Mucosa of rectum (tissue), 2 donors: ENCODE data around the gene SLC5A6.

Experiments used
- H3K27ac ChIP-seq, 2 donors: one replicate each; pipeline ENCODE4 v1.7.0; 2013; ENCODE audit warnings: inconsistent platforms in 2 of 2, low read depth in 2 of 2, low read length in 2 of 2
- H3K27me3 ChIP-seq, 2 donors: one replicate each; pipeline ENCODE4 v1.7.0; 2013; ENCODE audit warnings: low read length in 2 of 2; ENCODE audit not compliant: control insufficient read depth in 2 of 2, insufficient read depth in 2 of 2
- H3K36me3 ChIP-seq, 2 donors: one replicate each; pipeline ENCODE4 v1.7.0; 2013; ENCODE audit warnings: low read length in 2 of 2; ENCODE audit not compliant: control insufficient read depth in 2 of 2, insufficient read depth in 2 of 2
- H3K4me1 ChIP-seq, 2 donors: one replicate each; pipeline ENCODE4 v1.7.0; 2013; ENCODE audit warnings: low read length in 2 of 2, mild to moderate bottlenecking in 1 of 2; ENCODE audit not compliant: control insufficient read depth in 2 of 2, insufficient read depth in 2 of 2
- H3K4me3 ChIP-seq, 2 donors: one replicate each; pipeline ENCODE4 v1.7.0; 2013; ENCODE audit warnings: low read length in 2 of 2
- H3K9ac ChIP-seq, 2 donors: one replicate each; pipeline ENCODE4 v1.7.0; 2013; ENCODE audit warnings: low read length in 2 of 2, low read depth in 1 of 2, mild to moderate bottlenecking in 1 of 2
- H3K9me3 ChIP-seq, 2 donors: one replicate each; pipeline ENCODE4 v1.7.0; 2013; ENCODE audit warnings: low read length in 2 of 2; ENCODE audit not compliant: control insufficient read depth in 2 of 2
- donor health status: healthy.
- donor health status: Normal muscosa, but diverticular disease.

SLC5A6 gene

GRCh38 chr2:27237341-27237945 is 25.4 kb upstream of the SLC5A6 start:
- Histone ChIP-seq H3K9ac (no peak overlapping the region), H3K9me3 (no peaks in the 10 kb centered on the region), H3K4me3 (no peak overlapping the region), H3K36me3 (peaks cover 83 to 90% of the 10 kb centered on the region in 2 donors), H3K27me3 (no peaks in the 10 kb centered on the region), H3K27ac (no peak overlapping the region), H3K4me1 (no peaks in the 10 kb centered on the region)

DNA sequence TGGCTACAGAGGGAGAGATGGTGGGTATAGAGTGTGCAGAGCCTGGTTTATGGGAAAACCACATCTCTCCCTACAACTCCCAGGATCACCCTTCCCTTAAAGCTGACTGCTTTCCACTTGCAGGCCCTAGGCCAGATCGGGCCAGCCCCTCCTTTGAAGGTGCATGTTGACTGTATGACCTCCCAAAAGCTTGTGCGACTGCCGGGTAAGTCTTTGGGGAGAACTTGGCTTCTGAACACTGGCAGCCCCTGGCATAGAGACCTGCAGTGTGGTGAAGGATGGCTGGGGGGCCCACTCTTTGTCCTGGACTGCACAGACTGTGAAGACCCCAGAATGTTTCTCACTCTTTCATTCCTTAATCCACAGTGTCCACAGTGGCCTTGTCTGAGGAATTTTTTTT is 24.6 kb upstream of the SLC5A6 start:
- Histone ChIP-seq H3K4me1 (no peaks in the 10 kb centered on the region), H3K9me3 (no peaks in the 10 kb centered on the region), H3K4me3 (no peak overlapping the region), H3K27ac (no peak overlapping the region), H3K36me3 (peaks cover 83 to 91% of the 10 kb centered on the region in 2 donors), H3K9ac (no peak overlapping the region), H3K27me3 (no peaks in the 10 kb centered on the region)

GRCh38 chr2:27236136-27236535 is 24.1 kb upstream of the SLC5A6 start:
- no peaks in the 10 kb centered on the region for H3K4me1 ChIP-seq
- H3K4me3 ChIP-seq = no peak overlapping the region
- peaks cover 82 to 92% of the 10 kb centered on the region in 2 donors for H3K36me3 ChIP-seq
- no peaks in the 10 kb centered on the region for H3K27me3 ChIP-seq
- H3K27ac ChIP-seq = no peak overlapping the region
- no peaks in the 10 kb centered on the region for H3K9me3 ChIP-seq
- H3K9ac ChIP-seq = no peak overlapping the region

DNA sequence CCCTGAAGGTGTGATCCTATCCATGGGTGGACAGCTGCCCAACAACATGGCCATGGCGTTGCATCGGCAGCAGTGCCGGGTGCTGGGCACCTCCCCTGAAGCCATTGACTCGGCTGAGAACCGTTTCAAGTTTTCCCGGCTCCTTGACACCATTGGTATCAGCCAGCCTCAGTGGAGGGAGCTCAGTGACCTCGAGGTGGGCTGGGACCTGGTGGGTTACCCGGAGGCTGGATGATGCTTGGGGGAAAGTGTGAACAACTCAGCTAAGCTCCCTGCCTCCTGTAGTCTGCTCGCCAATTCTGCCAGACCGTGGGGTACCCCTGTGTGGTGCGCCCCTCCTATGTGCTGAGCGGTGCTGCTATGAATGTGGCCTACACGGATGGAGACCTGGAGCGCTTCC is 21.3 kb upstream of the SLC5A6 start:
- H3K36me3 ChIP-seq = peaks cover 58 to 79% of the 10 kb centered on the region in 2 donors
- H3K4me3 ChIP-seq = no peak overlapping the region
- no peak overlapping the region for H3K9ac ChIP-seq
- H3K27ac ChIP-seq = no peak overlapping the region
- no peaks in the 10 kb centered on the region for H3K9me3 ChIP-seq
- H3K4me1 ChIP-seq = no peaks in the 10 kb centered on the region
- H3K27me3 ChIP-seq = no peaks in the 10 kb centered on the region

GRCh38 chr2:27231921-27232320 is 19.9 kb upstream of the SLC5A6 start:
- Histone ChIP-seq H3K27me3 (no peaks in the 10 kb centered on the region), H3K9ac (no peak overlapping the region), H3K4me3 (no peak overlapping the region), H3K9me3 (no peaks in the 10 kb centered on the region), H3K4me1 (no peaks in the 10 kb centered on the region), H3K27ac (no peak overlapping the region), H3K36me3 (peaks cover 55 to 78% of the 10 kb centered on the region in 2 donors)

DNA sequence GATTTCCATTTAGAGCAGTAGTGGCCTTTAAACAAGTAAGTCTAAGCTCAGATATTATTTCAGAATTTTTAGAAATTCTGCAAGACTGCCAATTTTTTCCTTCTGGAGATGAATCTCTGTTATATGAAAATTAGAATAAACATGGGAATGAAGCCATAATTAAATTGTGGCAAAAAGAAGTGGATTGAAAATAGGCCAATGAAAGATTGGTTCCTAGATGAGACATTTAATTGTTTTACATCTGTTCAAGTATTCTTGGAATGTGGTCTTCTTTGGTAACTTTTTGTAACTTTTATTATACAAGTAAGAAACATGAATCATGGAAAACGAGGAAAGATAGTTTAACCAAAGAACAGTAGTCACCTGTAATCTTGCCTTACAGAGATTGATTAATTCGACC is 15.4 kb upstream of the SLC5A6 start:
- no peaks in the 10 kb centered on the region for H3K27me3 ChIP-seq
- H3K27ac ChIP-seq = no peak overlapping the region
- no peak overlapping the region for H3K4me3 ChIP-seq
- H3K9me3 ChIP-seq = no peaks in the 10 kb centered on the region
- H3K36me3 ChIP-seq = peaks cover 59 to 74% of the 10 kb centered on the region in 2 donors
- no peaks in the 10 kb centered on the region for H3K4me1 ChIP-seq
- no peak overlapping the region for H3K9ac ChIP-seq

DNA sequence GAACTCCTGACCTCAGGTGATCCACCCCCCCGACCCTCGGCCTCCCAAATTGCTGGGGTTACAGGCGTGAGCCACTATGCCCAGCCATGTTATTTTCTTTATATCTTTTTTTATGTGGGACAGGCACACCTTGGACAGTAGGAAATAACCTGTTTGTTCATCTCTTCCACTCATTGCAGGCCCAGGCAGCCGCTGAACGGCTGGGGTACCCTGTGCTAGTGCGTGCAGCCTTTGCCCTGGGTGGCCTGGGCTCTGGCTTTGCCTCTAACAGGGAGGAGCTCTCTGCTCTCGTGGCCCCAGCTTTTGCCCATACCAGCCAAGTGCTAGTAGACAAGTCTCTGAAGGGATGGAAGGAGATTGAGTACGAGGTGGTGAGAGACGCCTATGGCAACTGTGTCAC is 13.5 kb upstream of the SLC5A6 start:
- Histone ChIP-seq H3K9ac (no peak overlapping the region), H3K27ac (no peak overlapping the region), H3K36me3 (peaks cover 52 to 69% of the 10 kb centered on the region in 2 donors), H3K4me1 (no peaks in the 10 kb centered on the region), H3K27me3 (no peaks in the 10 kb centered on the region), H3K4me3 (no peak overlapping the region), H3K9me3 (no peaks in the 10 kb centered on the region)

- Histone ChIP-seq H3K9ac (no peak overlapping the region), H3K9me3 (no peaks in the 10 kb centered on the region), H3K4me1 (no peaks in the 10 kb centered on the region), H3K4me3 (no peak overlapping the region), H3K27ac (no peak overlapping the region), H3K27me3 (no peaks in the 10 kb centered on the region), H3K36me3 (peaks cover 52 to 62% of the 10 kb centered on the region in 2 donors)
Observed at GRCh38 chr2:27223416-27223815, 11.3 kb upstream of the SLC5A6 start.

DNA sequence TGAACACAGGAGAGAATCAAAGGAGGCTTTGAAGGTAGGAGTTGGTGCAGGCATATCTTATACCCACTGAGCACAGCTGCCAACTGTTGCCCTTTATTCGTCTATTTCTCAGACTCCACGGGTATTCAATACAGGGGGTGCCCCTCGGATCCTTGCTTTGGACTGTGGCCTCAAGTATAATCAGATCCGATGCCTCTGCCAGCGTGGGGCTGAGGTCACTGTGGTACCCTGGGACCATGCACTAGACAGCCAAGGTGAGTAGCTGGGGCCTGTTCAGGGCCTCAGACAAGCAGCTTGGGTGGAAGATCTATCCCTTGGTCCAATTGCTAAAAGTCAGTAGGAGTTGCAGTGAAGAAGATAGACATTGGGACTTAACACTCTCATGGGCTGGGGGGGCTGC is 10.3 kb upstream of the SLC5A6 start:
- no peaks in the 10 kb centered on the region for H3K27me3 ChIP-seq
- H3K4me3 ChIP-seq = no peak overlapping the region
- H3K9ac ChIP-seq = no peak overlapping the region
- H3K4me1 ChIP-seq = peaks cover 9% of the 10 kb centered on the region in 2 donors
- H3K27ac ChIP-seq = no peak overlapping the region
- H3K36me3 ChIP-seq = peaks cover 48 to 55% of the 10 kb centered on the region in 2 donors
- no peaks in the 10 kb centered on the region for H3K9me3 ChIP-seq

DNA sequence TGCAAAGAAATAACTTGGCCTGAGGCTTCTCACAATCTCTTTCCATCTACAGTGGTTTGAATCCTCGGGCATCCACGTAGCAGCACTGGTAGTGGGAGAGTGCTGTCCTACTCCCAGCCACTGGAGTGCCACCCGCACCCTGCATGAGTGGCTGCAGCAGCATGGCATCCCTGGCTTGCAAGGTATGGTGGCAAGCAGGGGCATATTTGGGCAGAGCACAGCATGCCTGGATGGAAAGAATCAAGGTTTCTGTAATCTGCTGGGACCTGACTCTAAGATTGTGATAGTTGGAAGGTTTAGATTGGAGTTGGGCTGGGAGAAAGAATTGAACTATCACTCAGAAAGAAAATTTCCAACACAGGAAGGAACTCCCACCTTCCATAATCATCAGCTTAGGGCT is 9.1 kb upstream of the SLC5A6 start:
- H3K27me3 ChIP-seq = no peaks in the 10 kb centered on the region
- no peak overlapping the region for H3K27ac ChIP-seq
- H3K9me3 ChIP-seq = no peaks in the 10 kb centered on the region
- peaks cover 35 to 43% of the 10 kb centered on the region in 2 donors for H3K36me3 ChIP-seq
- H3K4me3 ChIP-seq = no peak overlapping the region
- no peak overlapping the region for H3K9ac ChIP-seq
- peaks cover 9 to 12% of the 10 kb centered on the region in 2 donors for H3K4me1 ChIP-seq

GRCh38 chr2:27220091-27220490 is 8.0 kb upstream of the SLC5A6 start:
- Histone ChIP-seq H3K36me3 (peaks cover 28 to 39% of the 10 kb centered on the region in 2 donors), H3K9me3 (no peaks in the 10 kb centered on the region), H3K27ac (no peak overlapping the region), H3K27me3 (no peaks in the 10 kb centered on the region), H3K9ac (no peak overlapping the region), H3K4me3 (no peak overlapping the region), H3K4me1 (peaks cover 9 to 12% of the 10 kb centered on the region in 2 donors)
